HEK293T (cell line): ENCODE data around the gene NACC2.

ENCODE experiments used
- FOXM1 ChIP-seq: fragments of 450-650 bp; IDR thresholded peaks from 2 replicates; pipeline ENCODE4 v1.6.1; 2017; ENCODE audit warnings: mild to moderate bottlenecking, borderline replicate concordance
- HDGF ChIP-seq: fragments of 450-650 bp; IDR thresholded peaks from 2 replicates; pipeline ENCODE4 v1.6.1; 2017; ENCODE audit warnings: antibody characterized with exemption, borderline replicate concordance
- TARDBP ChIP-seq: fragments of 450-650 bp; IDR thresholded peaks from 2 replicates; pipeline ENCODE4 v1.6.1; 2016

DNA sequence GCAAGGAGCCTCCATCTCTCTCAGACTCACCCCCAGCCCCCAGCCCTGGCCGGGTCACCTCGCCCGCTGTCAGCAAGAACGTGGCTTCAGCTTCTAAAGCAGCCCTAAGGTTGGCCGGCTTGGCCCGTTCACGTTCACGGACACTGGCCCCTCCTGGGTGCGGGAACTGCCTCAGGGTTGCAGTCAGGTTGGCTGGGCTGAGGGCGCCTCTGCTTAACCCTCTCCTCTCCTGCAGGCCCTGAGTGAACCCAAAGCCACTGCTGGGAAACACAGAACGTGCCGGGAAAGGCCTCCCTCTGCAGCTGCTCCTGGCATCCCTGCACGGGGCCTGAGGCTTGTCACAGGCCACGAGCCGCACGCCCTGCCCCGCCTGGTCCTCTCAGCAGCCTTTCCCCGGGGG, 93.9 kb downstream of the NACC2 start:
- TF ChIP-seq TARDBP (no peak), FOXM1 (no peak), HDGF (no peak)
